ENCODE data around the gene RABIF.

The RABIF gene

GRCh38 chr1:202873026-202873425, 15.9 kb downstream of the RABIF start:
- no peak for DNase-seq (ENCODE audit: low read depth, low spot score)

GRCh38 chr1:202871367-202871766, 17.6 kb downstream of the RABIF start:
- no peak for DNase-seq (ENCODE audit: low read depth, low spot score)

- DNase-seq (ENCODE audit: low read depth, low spot score): no peak
Measured at GRCh38 chr1:202862679-202863560, 26.0 kb downstream of the RABIF start.

DNA sequence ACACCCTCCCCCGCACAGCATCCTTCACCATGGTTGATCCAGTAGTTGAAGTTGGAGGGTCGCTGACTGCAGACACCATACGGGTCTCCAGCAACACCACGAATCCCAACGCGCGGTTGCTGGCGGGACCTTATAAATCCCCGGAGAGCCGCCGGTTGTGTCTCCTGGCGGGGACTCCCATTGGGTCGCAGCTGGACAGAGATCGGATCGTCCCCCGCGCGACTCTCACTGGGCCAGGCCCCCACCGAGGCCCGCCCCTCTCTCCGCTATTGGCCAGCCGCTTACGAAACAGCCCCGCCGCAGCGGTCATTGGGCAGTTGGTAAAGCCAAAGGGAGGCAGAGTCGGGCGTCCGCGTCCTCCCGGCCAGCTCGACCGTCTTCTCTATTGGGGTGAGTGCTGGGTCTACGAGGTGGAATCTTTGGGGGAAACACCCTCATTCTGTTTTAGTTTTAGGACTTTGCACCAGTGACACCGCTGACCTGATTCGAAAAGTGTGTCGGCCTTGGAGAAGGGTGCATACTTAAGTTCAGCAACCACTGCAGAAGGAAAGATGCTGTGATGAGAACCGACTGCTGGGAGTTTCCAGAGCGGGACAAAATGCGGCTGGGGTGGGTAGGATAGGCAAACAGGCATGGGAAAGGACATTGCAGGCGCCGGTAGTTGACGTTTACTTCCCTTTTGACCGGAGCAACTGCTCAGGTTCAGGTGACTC, 27.4 kb downstream of the RABIF start:
- DNase-seq (ENCODE audit: low read depth, low spot score): no peak

- no peak for DNase-seq (ENCODE audit: low read depth, low spot score)
Measured at GRCh38 chr1:202860744-202861419, 28.1 kb downstream of the RABIF start.

GRCh38 chr1:202858789-202859414, 30.0 kb downstream of the RABIF start:
- no peak for DNase-seq (ENCODE audit: low read depth, low spot score)

- DNase-seq (ENCODE audit: low read depth, low spot score): no peak
Measured at GRCh38 chr1:202858331-202858730, 30.6 kb downstream of the RABIF start.

GRCh38 chr1:202857136-202857610, 31.8 kb downstream of the RABIF start:
- DNase-seq (ENCODE audit: low read depth, low spot score): no peak

GRCh38 chr1:202856014-202856413, 32.9 kb downstream of the RABIF start:
- no peak for DNase-seq (ENCODE audit: low read depth, low spot score)

GRCh38 chr1:202854787-202855186, 34.2 kb downstream of the RABIF start:
- DNase-seq (ENCODE audit: low read depth, low spot score): no peak

DNA sequence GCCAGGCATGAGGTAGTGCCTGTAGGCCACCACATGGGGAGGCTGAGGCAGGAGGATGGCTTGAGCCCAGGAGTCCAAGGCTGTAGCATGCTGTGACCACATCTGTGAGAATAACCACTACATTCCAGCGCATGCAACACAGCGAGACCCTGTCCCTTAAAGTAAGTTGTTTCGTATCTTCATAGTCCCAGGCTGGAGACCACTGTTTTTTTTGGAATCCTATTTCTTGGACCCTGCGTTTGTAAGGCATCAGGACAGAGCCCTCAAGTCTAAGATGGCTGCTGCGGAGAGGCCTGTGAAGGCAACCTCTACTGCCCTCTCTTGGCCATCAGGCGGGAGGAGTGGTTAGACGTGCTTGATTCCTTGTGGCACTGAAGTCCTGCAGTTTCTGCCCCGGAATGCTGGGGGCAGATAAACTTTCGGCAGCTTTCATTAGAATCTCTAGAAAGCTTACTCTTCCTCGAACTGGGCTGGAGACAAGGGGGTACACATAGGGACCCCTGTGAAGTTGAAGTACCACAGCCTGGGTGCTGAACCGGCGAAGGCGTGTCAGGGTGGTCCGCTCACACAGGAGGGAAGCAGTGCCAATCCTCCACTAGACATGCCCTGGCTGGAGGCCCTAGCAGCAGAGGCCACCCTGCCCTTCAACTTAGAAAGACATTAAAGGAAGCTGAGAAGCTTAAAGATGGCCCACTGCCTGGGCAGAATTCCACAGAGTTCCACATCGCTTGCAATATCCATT, 36.6 kb downstream of the RABIF start:
- no peak for DNase-seq (ENCODE audit: low read depth, low spot score)

- DNase-seq (ENCODE audit: low read depth, low spot score): no peak
Measured at GRCh38 chr1:202850593-202851362, 38.2 kb downstream of the RABIF start.

- no peak for DNase-seq (ENCODE audit: low read depth, low spot score)
Measured at GRCh38 chr1:202848191-202848542, 40.8 kb downstream of the RABIF start.

- DNase-seq (ENCODE audit: low read depth, low spot score): no peak
Measured at GRCh38 chr1:202844935-202845334, 44.0 kb downstream of the RABIF start.

GRCh38 chr1:202844259-202844658, 44.7 kb downstream of the RABIF start:
- no peak for DNase-seq (ENCODE audit: low read depth, low spot score)

- DNase-seq (ENCODE audit: low read depth, low spot score): no peak
Measured at GRCh38 chr1:202843081-202843480, 45.9 kb downstream of the RABIF start.

GRCh38 chr1:202837746-202838262, 51.1 kb downstream of the RABIF start:
- DNase-seq (ENCODE audit: low read depth, low spot score): no peak

GRCh38 chr1:202836623-202837403, 52.1 kb downstream of the RABIF start:
- no peak for DNase-seq (ENCODE audit: low read depth, low spot score)

- DNase-seq (ENCODE audit: low read depth, low spot score): no peak
Measured at GRCh38 chr1:202835548-202836072, 53.3 kb downstream of the RABIF start.
